ENCODE measurements around the gene DPP8.

- TF ChIP-seq CTCF (IDR thresholded peaks at IDR 0.05 in 8 of 11, conservative IDR thresholded peaks at IDR 0.05 in 3 of 11) = no peak
- no peak for TF ChIP-seq POLR2A (IDR thresholded peaks at IDR 0.05)
These were observed 123.9 kb downstream of the DPP8 start for GRCh38 chr15:65393557-65393956.
